Right atrium auricular region (tissue), 2 donors: Measurements from ENCODE around the gene AKT1. TPM values are rescaled to one million over a fixed set of nuclear protein-coding genes. Genes with fewer than 3 reads are reported as not detected.

ENCODE experiments used
- DNase-seq: peaks from one replicate; pipeline ENCODE4 v3.0.0-alpha.2; 2019; ENCODE audit warnings: low spot score
- H3K27ac ChIP-seq, 2 donors: fragments of 200-600 bp; sonication (generic); 1 replicate in 1 of 2; 2 replicates in 1 of 2; pipeline ENCODE4 v1.5.1; 2016 to 2019
- H3K27me3 ChIP-seq, 2 donors: fragments of 200-600 bp; sonication (generic); one replicate each; pipeline versions ENCODE4 v1.5.1 to v1.6.0; 2017 to 2019
- H3K36me3 ChIP-seq: fragments of 200-600 bp; sonication (generic); one replicate; pipeline ENCODE4 v1.5.1; 2016
- H3K4me1 ChIP-seq, 2 donors: fragments of 200-600 bp; sonication (generic); one replicate each; pipeline versions ENCODE4 v1.5.1 to v1.6.0; 2017 to 2019
- H3K4me3 ChIP-seq, 2 donors: fragments of 200-600 bp; sonication (generic); 1 replicate in 1 of 2; 2 replicates in 1 of 2; pipeline ENCODE4 v1.5.1; 2017 to 2019; ENCODE audit warnings: mild to moderate bottlenecking in 1 of 2, moderate library complexity in 1 of 2
- H3K9me3 ChIP-seq, 2 donors: fragments of 200-600 bp; sonication (generic); one replicate each; pipeline ENCODE4 v1.5.1; 2019
- CTCF ChIP-seq, 2 donors: fragments of 200-600 bp; sonication (generic); IDR thresholded peaks; one replicate each; pipeline ENCODE4 v1.5.1; 2019; ENCODE audit warnings: antibody characterized with exemption in 2 of 2
- total RNA-seq, 2 donors: library from RNA; depleted of rRNA; stranded (reverse); fragments of >200 nt; gene quantifications; one replicate each; pipeline ENCODE4 v1.1.0, GENCODE V29; 2016

AKT1 gene
- total RNA-seq, 2 donors from 2014 or later = 77.7 to 93.8 TPM

GRCh38 chr14:104728631-104729030 is 66.9 kb downstream of the AKT1 start:
- Histone ChIP-seq H3K27ac (peak overlapping the region; percentile 16 to 89), H3K27me3 (no peaks in the 10 kb centered on the region), H3K4me3 (no peak overlapping the region), H3K36me3 (no peaks in the 10 kb centered on the region), H3K4me1 (peaks cover 0 to 77% of the 10 kb centered on the region in 2 donors), H3K9me3 (no peaks in the 10 kb centered on the region)
- no peak for DNase-seq
- TF ChIP-seq CTCF (IDR thresholded peaks at IDR 0.05) = no peak

- H3K27ac ChIP-seq = peak overlapping the region; percentile 89 to 94
- no peaks in the 10 kb centered on the region for H3K36me3 ChIP-seq
- H3K9me3 ChIP-seq = no peaks in the 10 kb centered on the region
- no peak overlapping the region for H3K4me3 ChIP-seq
- peaks cover 3 to 78% of the 10 kb centered on the region in 2 donors for H3K4me1 ChIP-seq
- DNase-seq = no peak
- no peak for TF ChIP-seq CTCF (IDR thresholded peaks at IDR 0.05)
- no peaks in the 10 kb centered on the region for H3K27me3 ChIP-seq
Measured at GRCh38 chr14:104726600-104727451, 68.7 kb downstream of the AKT1 start.

- Histone ChIP-seq H3K4me1 (peaks cover 3 to 75% of the 10 kb centered on the region in 2 donors), H3K27ac (peak overlapping the region; percentile 89 to 94)
- no peak for DNase-seq
Measured at GRCh38 chr14:104725772-104726548, 69.6 kb downstream of the AKT1 start.

GRCh38 chr14:104724981-104725771 is 70.4 kb downstream of the AKT1 start:
- Histone ChIP-seq H3K27ac (peak overlapping the region; percentile 89 to 94), H3K4me1 (peaks cover 3 to 68% of the 10 kb centered on the region in 2 donors), H3K4me3 (peak overlapping the region; percentile 63 to 75), H3K36me3 (no peaks in the 10 kb centered on the region), H3K27me3 (no peaks in the 10 kb centered on the region), H3K9me3 (no peaks in the 10 kb centered on the region)
- no peak for DNase-seq
- TF ChIP-seq CTCF (IDR thresholded peaks at IDR 0.05) = peak in 1 of 2 donors; percentile 55

More at GRCh38 chr14:104725772-104726548, 69.6 kb downstream of the AKT1 start:
- H3K4me3 ChIP-seq = peak overlapping the region in 1 of 2 donors; percentile 75
- no peaks in the 10 kb centered on the region for H3K9me3 ChIP-seq
- no peak for TF ChIP-seq CTCF (IDR thresholded peaks at IDR 0.05)
- no peaks in the 10 kb centered on the region for H3K36me3 ChIP-seq
- H3K27me3 ChIP-seq = no peaks in the 10 kb centered on the region

- TF ChIP-seq CTCF (IDR thresholded peaks at IDR 0.05) = no peak
- H3K27ac ChIP-seq = peak overlapping the region; percentile 89 to 94
- H3K4me3 ChIP-seq = peak overlapping the region; percentile 63 to 75
- no peaks in the 10 kb centered on the region for H3K27me3 ChIP-seq
- DNase-seq = peak; percentile 81
- H3K4me1 ChIP-seq = peaks cover 3 to 66% of the 10 kb centered on the region in 2 donors
- H3K36me3 ChIP-seq = peaks cover under 1% of the 10 kb centered on the region
- no peaks in the 10 kb centered on the region for H3K9me3 ChIP-seq
Measured at GRCh38 chr14:104724407-104724980, 71.1 kb downstream of the AKT1 start.
